Stimulated activated CD8-positive, alpha-beta memory T cell treated with anti-CD3 and anti-CD28 coated beads, Interleukin-15, amount 100 ng/mL, for 1 hour (primary cell): ENCODE results near the gene BMPR1A.

ENCODE experiments used
- DNase-seq: peaks from one replicate; pipeline ENCODE4 v3.0.0-alpha.2; 2020; ENCODE audit warnings: low read depth

BMPR1A gene

GRCh38 chr10:86802473-86803108, 46.2 kb downstream of the BMPR1A start:
- DNase-seq = no peak

GRCh38 chr10:86803156-86803555, 46.7 kb downstream of the BMPR1A start:
- DNase-seq = no peak

GRCh38 chr10:86804805-86805204, 48.4 kb downstream of the BMPR1A start:
- DNase-seq = no peak

GRCh38 chr10:86813101-86813500, 56.7 kb downstream of the BMPR1A start:
- no peak for DNase-seq

GRCh38 chr10:86813982-86814381, 57.6 kb downstream of the BMPR1A start:
- no peak for DNase-seq

- no peak for DNase-seq
These were observed 58.7 kb downstream of the BMPR1A start for GRCh38 chr10:86815035-86815617.

- DNase-seq = no peak
These were observed 59.2 kb downstream of the BMPR1A start for GRCh38 chr10:86815640-86816039.

- DNase-seq = no peak
These were observed 60.8 kb downstream of the BMPR1A start for GRCh38 chr10:86817246-86817645.

- no peak for DNase-seq
These were observed 63.1 kb downstream of the BMPR1A start for GRCh38 chr10:86819567-86819966.

GRCh38 chr10:86820509-86820908, 64.1 kb downstream of the BMPR1A start:
- DNase-seq = no peak

- no peak for DNase-seq
These were observed 65.1 kb downstream of the BMPR1A start for GRCh38 chr10:86821388-86821999.

GRCh38 chr10:86823565-86823964, 67.1 kb downstream of the BMPR1A start:
- DNase-seq = no peak

GRCh38 chr10:86824151-86824550, 67.7 kb downstream of the BMPR1A start:
- DNase-seq = no peak

- no peak for DNase-seq
These were observed 68.9 kb downstream of the BMPR1A start for GRCh38 chr10:86825366-86825765.

GRCh38 chr10:86827639-86828038, 71.2 kb downstream of the BMPR1A start:
- DNase-seq = no peak

- no peak for DNase-seq
These were observed 71.7 kb downstream of the BMPR1A start for GRCh38 chr10:86828145-86828544.

- no peak for DNase-seq
These were observed 73.1 kb downstream of the BMPR1A start for GRCh38 chr10:86829472-86829871.

- no peak for DNase-seq
These were observed 73.7 kb downstream of the BMPR1A start for GRCh38 chr10:86830043-86830591.

- DNase-seq = no peak
These were observed 77.5 kb downstream of the BMPR1A start for GRCh38 chr10:86833969-86834368.

GRCh38 chr10:86836044-86836443, 79.6 kb downstream of the BMPR1A start:
- DNase-seq = no peak

- no peak for DNase-seq
These were observed 81.2 kb downstream of the BMPR1A start for GRCh38 chr10:86837663-86838062.

- DNase-seq = no peak
These were observed 84.1 kb downstream of the BMPR1A start for GRCh38 chr10:86840498-86840897.

GRCh38 chr10:86846088-86846487, 89.7 kb downstream of the BMPR1A start:
- no peak for DNase-seq
